ENCODE data around the gene MKX. TPM values are rescaled to one million over a fixed set of nuclear protein-coding genes. Genes with fewer than 3 reads are reported as not detected.

The MKX gene
- polyA plus RNA-seq, 2 of the 4 experiments (the other 2 are of a cell fraction), result 0.03 TPM; not detected in 1

DNA sequence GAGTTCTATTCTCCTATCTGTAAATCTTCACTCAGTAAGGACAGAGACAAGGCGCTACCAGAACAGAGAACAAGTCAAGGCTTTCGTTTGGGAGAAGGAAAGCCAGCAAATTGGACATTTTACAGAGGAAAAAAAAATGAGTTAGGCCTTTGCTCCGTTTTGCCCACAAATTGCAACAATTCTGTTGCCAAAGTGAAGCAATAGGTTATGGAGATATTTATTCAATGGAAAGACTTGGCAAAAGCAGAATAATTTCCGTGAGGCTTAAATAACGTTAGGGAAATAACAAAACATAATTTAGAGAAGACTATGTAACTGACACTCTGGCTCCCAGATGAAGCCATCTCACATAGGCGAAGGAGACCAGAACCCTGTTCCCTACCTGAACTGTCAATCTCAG is 67.5 kb downstream of the MKX start:
- H3K27ac ChIP-seq, result no peak overlapping the region
- H3K4me1 ChIP-seq, result no peaks in the 10 kb centered on the region
- FAIRE-seq (no peak), ATAC-seq (no peak), DNase-seq (ENCODE audit: low read depth in 1 of 2, low spot score in 1 of 2) (no peak)
- ChIA-PET POLR2A (no interaction called here), CTCF (no interaction called here)
- no peak for TF ChIP-seq JUN (IDR thresholded peaks at IDR 0.05)
- TF ChIP-seq CEBPB (IDR thresholded peaks at IDR 0.05), result no peak
- no peak for TF ChIP-seq MAZ (IDR thresholded peaks at IDR 0.05; ENCODE audit: borderline replicate concordance, low read depth, low read length)
- no peak for TF ChIP-seq CBX8 (IDR thresholded peaks at IDR 0.05)
- no peak for TF ChIP-seq BCL3 (IDR thresholded peaks at IDR 0.05)
- no peak overlapping the region for H3K4me2 ChIP-seq
- WGBS (ENCODE audit: missing lambda C conversion rate), result 13% methylated on average over 6 of the region's 6 CpGs
- H3K9me3 ChIP-seq, result no peaks in the 10 kb centered on the region
- H3K4me3 ChIP-seq, result no peak overlapping the region

DNA sequence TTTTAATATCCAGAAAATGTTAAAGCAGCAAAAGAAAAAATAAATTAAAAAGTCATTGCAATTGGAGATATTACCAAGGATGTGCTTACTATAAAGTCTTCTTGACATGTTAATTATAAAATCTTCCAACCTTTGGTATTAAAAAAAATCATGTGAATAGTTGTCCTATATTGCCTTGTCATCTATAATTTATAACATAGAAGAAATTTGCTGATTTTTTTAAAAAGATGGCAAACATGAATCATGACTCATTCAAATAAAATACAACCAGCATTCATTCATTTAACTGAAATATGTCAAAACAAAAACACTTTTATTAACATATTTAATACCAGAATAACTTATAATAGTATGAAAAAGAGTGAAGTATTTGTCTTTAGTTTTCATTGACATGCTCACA is 72.6 kb downstream of the MKX start:
- TF ChIP-seq, protein P1, sequence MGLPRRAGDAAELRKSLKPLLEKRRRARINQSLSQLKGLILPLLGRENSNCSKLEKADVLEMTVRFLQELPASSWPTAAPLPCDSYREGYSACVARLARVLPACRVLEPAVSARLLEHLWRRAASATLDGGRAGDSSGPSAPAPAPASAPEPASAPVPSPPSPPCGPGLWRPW (IDR thresholded peaks at IDR 0.05), result no peak
- TF ChIP-seq ZNF302 (CRISPR knock-in tag; IDR thresholded peaks at IDR 0.05) (no peak), FOXS1 (CRISPR knock-in tag; IDR thresholded peaks at IDR 0.05) (no peak), JUN (IDR thresholded peaks at IDR 0.05) (no peak), KDM5A (IDR thresholded peaks at IDR 0.05) (no peak), EHF (CRISPR knock-in tag; IDR thresholded peaks at IDR 0.05) (no peak), REST (IDR thresholded peaks at IDR 0.05) (no peak), EP300 (IDR thresholded peaks at IDR 0.05) (no peak), CBX2 (IDR thresholded peaks at IDR 0.05; ENCODE audit: borderline replicate concordance, low read depth) (no peak), BCL3 (IDR thresholded peaks at IDR 0.05) (no peak), ZSCAN20 (CRISPR knock-in tag; IDR thresholded peaks at IDR 0.05) (no peak), HDAC2 (IDR thresholded peaks at IDR 0.05) (no peak), POLR2A (IDR thresholded peaks at IDR 0.05; ENCODE audit: low read length) (no peak), FOSB (CRISPR knock-in tag; IDR thresholded peaks at IDR 0.05) (no peak)
- TF ChIP-seq, protein P2, sequence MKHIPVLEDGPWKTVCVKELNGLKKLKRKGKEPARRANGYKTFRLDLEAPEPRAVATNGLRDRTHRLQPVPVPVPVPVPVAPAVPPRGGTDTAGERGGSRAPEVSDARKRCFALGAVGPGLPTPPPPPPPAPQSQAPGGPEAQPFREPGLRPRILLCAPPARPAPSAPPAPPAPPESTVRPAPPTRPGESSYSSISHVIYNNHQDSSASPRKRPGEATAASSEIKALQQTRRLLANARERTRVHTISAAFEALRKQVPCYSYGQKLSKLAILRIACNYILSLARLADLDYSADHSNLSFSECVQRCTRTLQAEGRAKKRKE (CRISPR knock-in tag; IDR thresholded peaks at IDR 0.05; ENCODE audit: low read depth), result no peak
- TF ChIP-seq, protein P3, sequence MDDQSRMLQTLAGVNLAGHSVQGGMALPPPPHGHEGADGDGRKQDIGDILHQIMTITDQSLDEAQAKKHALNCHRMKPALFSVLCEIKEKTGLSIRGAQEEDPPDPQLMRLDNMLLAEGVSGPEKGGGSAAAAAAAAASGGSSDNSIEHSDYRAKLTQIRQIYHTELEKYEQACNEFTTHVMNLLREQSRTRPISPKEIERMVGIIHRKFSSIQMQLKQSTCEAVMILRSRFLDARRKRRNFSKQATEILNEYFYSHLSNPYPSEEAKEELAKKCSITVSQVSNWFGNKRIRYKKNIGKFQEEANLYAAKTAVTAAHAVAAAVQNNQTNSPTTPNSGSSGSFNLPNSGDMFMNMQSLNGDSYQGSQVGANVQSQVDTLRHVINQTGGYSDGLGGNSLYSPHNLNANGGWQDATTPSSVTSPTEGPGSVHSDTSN (IDR thresholded peaks at IDR 0.05), result no peak
- TF ChIP-seq, protein P4, sequence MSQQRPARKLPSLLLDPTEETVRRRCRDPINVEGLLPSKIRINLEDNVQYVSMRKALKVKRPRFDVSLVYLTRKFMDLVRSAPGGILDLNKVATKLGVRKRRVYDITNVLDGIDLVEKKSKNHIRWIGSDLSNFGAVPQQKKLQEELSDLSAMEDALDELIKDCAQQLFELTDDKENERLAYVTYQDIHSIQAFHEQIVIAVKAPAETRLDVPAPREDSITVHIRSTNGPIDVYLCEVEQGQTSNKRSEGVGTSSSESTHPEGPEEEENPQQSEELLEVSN (IDR thresholded peaks at IDR 0.05; ENCODE audit: borderline replicate concordance, low read depth), result no peak
- ATAC-seq (no peak), FAIRE-seq (no peak), DNase-seq (ENCODE audit: low read depth in 1 of 2, low spot score in 1 of 2) (no peak)
- CTCF ChIA-PET, result no interaction called here
- H3K4me2 ChIP-seq, result no peak overlapping the region
- POLR2A ChIA-PET, result no interaction called here
- H3K9me3 ChIP-seq, result no peaks in the 10 kb centered on the region
- H3K4me3 ChIP-seq, result no peak overlapping the region
- H3K4me1 ChIP-seq, result no peaks in the 10 kb centered on the region
- H3K27ac ChIP-seq, result no peak overlapping the region
